CD4-positive, alpha-beta T cell treated with Interleukin-17A for 4 hours (primary cell): Measurements from ENCODE around the gene EN2.

Experiments
- DNase-seq: peaks from one replicate; pipeline ENCODE4 v3.0.0-alpha.2; 2020; ENCODE audit warnings: mixed read lengths

The EN2 gene

DNA sequence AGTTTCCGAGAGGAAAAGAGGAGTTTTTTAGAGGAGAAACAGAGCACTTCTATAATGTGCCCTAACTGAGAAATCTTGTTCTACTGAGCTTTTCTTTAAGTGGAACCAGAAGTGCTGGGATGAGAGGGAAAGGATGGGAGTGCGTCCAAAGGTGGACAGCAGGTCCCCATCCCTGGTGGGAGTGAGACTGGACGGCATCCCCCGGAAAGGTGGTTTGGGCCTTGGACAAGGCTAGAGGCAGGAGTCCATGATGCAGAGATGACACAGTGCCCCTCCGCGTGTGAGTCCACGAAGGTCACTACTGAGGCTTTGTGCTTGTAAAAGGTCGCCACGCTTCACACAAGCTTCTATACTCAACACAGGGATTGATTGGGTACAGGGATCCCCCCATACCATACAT lies 6.1 kb upstream of the EN2 start:
- no peak for DNase-seq

DNA sequence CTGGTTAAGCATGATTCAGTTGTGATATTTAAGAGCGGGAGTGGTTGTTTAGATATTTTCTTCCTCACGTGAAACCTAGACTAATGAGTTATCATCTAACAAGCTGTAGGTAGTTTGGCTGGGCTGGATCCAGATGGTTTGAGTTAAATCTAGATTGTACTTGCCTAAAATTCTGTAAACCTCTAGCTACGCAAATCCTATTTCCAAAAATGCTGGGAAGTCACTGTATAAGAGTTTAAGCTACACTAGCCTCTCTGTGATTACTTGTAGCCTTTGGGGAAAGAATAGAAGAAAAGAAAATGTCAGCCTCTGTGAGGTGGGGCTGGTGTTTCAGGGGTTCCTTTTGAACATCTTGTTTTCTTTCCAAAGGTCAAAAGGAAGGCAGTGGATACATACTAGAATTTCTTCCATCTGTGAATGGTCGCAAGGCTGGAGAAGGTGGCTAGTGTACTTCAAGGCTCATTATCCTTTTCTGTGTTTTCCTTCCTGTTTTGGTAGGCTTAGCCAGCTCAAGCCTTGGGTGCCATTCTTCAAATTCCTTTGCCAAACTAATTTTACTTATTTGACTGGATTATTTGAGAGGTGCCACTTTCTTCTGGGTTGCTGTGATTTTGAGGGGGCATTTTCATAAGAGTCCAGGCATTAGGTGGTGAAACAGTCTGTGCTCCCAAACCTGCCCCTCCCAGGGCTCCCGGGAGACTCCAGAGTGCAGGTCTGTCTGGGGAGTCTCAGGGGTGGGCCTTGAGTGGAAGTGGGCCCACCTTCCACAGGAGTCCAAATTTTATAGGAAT lies 5.2 kb upstream of the EN2 start:
- no peak for DNase-seq

DNA sequence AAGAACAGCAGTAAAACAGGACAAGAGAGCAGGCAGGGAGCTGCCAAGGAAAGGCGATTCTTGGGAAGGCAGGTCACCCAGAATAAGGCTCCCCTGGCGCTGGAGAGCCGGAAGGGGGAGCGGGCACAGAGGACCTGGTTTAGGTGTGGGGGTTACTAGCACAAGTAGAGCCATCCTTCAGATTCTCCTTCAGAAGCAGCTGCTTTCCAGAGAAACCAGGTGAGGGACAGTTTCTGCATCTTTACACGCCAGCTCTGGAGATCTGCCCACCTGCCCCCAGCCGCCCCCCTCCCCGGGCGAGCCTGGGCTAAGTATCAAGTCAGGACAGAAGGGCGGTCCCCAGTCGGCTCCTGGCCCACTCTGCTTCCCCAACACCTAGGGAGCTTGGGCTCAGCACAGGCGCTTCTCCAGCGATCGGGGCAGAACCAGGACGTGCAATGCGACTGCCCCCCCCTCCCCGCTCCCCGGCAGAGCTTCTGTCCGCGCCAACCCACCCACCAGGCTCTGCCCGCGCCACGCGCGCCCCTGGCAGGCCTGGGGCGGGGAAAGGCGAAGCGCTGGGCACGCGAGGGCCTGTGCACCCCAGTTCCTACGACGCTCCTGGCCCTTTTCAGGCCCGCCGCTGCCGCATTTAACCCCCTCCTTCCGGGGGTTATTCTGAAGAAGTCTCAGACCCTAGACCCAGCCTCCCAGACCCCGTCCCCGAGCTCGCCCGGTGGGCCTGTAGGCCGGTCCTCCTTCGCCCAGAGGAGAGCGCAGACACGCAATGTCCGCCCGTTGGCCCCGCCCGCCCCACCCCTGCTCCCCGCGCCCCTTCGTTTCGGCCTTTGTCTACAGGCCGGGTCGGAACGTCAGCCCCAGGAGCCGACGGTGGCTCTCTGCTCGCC lies 4.4 kb upstream of the EN2 start:
- no peak for DNase-seq

DNA sequence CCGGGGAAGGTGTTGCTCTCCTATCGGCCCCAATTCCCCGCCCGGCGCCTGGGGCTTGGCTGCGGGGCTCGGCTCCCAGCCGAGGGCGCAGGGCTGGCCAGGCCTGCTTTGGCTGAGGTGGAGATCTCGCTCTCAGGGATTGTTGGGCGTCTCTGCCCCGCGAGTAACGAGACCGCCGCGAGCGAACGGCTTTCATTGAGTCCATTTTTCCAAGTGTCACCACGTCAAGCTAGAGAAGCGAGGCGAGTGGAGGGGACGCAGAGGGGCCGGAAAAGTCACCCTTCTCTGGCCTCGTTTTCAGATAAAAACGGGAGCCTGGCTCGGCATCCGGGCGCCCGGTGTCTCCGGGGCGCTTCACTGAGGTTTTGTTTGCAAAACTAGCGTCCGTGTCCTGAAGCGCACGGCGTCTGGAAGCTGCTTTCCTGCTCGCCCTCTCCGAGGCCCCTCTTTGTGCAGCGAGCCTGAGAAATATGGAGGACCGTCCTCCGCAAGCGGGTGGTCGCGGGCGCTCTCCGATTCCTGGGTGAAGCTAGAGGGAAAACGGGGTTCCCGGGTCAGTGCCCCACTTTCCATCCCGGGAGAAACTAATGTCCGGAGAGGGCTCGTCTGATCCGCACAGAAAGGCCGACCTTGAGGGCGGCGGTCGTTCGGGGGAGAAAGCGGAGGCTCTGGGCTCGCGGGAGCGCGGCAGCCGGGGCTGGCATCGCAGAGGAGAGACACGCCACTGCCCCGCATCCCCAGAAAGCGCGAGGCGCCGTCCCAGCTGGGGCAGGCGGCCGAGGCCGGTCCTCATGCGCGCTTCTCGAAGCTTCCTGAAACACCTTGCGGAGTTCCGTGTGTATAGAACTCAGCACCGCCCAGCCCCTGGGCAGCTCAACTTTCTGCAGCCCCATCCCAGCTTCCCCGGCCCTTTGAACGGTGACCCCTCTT lies 3.5 kb upstream of the EN2 start:
- DNase-seq = no peak

DNA sequence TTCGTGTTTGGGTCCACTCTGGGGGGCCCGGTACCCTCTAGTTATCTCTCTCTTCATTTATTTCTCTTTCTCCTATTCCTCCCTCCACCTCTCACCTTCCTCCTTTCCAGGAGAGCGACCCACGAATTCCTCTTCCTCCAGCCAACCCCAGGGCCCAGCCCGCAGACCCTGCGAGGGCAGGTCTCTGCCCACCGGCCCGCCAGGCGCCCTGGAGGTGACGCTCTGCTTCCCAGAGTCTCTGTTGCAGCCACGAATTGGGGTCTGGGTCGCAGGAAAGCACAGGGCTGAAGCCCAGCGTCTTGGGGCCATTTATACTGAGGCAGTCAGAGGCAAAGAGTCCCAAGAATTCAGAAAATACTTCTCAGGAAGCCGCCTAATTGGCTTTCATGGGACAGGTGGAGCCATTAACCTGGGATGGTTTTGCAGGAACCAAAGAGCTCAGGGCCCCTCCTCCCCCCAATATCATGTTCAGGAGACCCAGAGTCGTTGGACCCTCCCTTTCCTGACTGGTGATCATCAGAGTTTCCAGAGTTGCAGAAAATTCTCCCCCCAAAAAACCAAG lies 2.7 kb upstream of the EN2 start:
- no peak for DNase-seq

DNA sequence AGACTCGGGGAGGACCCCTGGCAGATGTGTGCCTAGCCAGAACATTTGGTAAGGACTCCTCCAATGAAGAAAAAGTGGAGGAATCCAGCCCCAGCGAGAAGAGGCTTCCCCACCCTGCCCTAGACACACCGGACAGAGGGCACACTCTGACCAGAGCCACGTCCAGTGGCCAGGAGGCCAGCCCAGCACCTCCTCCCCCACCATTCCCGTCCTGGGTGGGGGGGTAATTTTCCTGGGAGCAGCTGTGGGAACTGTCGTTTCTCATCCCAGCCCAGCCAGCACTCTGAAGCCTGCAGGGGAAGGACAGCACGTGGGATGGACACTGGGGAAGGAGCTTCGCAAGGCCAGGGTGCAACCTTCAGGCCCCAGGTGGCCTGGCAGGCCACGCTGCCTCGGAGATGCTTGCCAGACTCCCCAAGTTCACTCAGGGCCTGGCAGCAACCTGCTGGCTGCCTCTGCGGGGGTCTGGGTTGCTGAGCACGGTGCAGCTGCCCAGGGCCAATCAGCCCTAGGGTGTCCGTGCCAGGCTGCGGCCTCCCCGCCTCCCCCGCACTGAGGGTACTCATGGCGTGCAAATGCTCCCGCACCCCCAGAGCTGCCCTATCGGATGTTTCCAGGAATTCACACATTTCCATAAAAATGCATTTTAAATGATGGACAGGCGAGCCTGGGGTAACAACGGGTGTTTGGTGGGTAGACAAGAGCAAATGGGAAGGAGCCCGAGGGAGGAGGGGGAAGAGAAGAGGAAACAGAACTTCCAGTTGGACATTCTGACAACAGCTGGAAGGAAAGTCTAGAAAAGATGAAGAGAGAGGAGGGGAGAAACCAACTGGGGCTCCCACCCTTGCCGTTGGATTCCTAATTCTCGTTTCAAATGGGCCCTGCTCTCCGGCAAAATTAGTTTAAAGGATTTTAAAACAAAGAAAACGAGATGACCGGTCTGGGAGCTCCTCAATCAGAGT lies 1.9 kb upstream of the EN2 start:
- no peak for DNase-seq

DNA sequence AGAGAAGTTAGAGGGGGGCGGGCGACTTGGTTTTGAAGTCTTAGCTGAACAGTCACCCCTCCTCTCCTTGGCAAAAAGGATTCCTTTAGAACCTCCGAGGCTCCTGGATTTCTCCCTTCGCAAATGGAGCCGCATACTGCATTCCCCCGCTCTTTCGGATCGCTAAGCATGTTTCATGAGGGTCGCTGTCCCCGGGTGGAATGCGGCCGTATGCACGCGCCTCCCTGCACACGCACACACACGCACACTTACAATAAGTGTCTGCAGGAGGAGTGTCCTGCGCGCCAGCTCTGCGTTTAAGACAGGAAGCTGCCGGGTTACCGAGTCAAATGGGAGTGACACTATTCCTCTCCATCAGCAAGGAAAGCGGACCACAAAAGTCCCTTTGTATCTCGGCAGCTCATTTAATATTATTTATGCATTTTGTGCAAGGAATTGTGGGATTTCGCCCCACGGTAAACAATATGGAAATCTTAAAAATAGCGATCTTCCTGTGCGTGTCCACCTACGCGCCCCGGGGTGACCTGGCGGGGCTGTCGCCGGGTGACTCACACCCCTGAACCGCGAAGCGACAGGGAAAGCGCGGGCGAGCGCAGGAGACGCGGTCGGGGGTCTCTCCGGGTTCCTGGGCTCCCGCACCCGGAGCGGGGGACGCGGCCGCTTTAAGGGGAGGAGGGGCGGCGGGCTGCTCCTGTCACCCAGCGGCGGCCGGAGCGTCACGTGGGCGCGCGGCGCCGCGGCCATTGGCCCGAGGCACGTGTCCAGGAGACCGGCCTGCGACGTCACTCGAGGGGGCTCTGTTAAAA lies 988 bp upstream of the EN2 start:
- no peak for DNase-seq

DNA sequence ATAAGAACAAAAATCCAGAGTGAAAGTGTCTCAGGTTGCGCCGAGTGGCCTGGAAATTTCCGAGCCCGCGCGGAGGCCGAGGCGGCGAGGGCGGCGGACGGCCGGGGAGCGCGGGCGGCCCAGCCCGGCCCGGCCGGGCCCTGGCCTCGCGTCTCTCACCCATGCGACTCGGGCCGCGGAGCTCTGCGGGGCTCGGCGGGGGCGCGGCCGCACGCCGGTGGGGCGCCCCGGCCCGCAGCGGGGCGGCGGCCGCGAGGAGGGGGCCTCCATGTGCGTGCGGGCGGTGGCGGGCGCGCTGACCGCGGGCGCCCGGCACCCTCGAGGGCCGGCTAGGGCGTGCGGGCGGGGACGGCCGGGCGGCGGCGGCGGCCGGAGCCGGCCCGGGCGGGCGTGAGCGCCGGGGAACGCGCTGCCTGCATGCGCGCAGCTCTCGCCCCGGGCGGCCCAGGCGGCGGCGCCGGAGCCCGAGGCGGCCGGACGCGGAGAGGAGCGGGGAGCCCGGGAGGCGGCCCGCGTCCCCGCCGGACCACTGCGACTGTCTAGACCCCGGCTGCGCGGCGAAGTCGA lies 302 bp upstream of the EN2 start:
- no peak for DNase-seq

DNA sequence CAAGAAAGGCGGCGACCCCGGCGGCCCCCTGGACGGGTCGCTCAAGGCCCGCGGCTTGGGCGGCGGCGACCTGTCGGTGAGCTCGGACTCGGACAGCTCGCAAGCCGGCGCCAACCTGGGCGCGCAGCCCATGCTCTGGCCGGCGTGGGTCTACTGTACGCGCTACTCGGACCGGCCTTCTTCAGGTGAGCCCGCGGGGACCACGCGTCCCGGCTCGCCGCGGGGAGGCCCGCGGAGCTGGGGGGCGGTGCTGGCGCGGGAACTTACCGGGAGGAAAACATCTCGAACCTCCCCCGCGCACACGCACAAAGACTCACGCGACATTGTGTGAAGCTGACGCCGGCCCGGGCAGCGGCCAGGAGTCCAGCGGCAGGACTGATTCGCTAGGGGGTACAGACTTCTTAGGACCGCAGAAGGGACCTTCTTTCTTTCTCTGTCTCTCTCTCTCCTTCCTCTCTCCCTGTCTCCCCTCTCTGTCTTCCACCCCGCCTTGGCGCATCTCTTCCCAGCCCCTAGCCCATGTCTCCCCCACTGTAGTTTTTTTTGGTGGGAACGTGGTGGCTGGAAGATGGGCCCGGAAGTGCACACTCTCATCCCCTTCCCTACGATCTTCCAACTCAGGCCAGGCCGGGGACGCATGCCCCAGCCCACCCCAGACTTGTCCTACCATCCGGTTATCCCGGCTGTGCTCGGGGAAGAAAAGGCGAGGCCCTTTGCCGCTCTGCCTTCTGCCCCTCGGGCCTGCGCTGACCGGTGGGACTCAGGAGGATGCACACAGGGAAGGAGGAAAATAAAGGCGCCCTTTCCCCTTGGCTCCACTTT lies 1.2 kb downstream of the EN2 start:
- DNase-seq = no peak

DNA sequence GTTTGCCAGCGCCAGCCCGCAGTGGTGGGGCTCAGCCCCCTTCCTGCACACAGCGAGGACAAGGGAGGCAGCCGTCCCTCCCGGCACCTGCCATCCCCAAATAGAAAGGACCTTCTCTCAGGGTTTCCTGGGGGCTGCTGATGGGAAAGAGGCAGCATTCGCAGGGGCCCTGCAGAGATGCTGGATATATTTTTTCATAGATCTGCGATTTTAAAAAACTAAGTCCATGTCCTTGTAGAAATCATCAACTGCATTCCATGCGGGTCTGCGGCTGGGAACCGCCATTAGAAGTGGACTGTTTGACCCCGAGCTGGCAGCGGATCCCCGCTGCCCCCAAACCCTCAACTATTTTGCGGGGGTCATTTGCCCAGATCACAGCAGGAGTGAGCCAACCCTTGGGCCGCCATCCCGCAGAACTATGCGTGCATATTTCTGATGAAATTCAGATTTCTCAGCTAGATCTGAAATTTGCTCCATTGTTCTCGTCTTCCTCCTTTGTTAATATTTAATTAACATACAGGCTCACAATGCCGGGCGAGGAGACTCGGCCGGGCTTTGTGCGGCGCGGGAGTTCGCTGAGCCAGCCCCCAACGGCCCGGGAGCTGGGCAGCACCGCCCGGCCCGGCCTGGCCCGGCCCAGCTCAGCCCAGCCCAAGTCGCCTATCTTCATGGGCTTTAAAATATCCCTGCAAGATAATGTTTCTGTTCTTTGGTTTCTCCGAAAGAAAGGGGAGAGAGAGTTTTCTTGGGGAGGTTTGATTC lies 2.0 kb downstream of the EN2 start:
- DNase-seq = no peak

DNA sequence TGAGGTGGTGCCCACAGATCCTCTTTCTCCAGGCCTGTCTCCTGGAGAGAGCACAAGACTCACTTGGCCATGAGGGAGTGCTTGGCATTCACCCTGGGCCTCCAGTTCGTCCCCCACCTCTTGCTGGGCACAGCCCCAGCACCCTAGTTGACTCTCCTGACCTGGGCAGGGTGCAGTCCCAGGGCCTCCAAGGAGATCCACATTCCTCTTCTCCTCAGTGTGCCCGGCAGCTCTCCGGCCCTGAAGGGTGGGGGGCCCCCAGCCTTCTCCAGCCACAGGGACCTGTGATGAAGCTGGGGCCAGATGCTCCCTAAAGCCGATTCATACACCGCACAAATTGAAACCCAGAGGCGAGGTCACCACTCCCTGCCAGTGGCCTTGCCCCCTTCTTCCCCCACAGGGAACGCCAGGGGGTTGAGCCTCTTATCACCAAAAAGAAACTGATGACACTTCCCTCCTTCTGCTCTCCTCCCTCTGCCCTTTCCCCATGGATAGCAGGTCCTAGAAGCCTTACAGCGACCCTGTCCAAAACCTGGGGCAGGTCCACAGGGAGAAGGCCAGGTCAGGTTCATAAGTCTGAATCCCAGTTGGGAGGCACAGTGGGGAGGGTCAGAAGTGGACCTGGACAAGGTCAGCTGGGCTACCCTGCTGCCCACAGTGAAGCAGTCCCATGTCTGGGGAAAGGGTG lies 3.1 kb downstream of the EN2 start:
- no peak for DNase-seq

DNA sequence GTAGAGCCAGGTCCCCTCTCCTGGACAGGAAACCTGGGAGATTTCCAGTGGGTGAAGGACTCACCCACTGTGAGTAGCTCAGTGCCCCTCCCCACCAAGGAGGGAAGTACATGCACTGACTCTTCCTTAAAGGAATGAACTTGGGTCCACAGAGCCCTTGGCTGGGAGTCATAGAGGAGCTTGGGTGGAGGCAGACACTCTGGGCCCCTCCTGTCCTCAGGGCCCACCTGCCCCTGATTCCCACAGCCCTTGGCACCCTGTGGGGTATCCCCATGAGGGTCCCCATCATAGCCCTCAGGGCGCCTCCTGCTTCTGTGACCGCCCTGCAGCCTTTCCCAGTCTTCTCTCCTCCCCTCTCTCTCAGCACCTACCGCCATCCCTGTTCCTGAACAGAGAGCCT lies 3.7 kb downstream of the EN2 start:
- no peak for DNase-seq

DNA sequence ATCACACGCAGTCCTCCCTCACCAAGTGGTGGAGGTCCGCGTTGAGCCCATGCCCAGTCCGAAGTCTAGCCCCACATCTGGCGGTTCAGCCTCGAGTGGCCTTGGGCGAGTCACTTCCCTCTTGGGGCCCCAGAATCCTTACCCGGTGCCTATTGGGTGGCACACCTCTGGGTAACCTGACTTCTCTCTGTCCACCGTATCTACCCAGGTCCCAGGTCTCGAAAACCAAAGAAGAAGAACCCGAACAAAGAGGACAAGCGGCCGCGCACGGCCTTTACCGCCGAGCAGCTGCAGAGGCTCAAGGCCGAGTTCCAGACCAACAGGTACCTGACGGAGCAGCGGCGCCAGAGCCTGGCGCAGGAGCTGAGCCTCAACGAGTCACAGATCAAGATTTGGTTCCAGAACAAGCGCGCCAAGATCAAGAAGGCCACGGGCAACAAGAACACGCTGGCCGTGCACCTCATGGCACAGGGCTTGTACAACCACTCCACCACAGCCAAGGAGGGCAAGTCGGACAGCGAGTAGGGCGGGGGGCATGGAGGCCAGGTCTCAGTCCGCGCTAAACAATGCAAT lies 4.3 kb downstream of the EN2 start:
- DNase-seq = no peak

DNA sequence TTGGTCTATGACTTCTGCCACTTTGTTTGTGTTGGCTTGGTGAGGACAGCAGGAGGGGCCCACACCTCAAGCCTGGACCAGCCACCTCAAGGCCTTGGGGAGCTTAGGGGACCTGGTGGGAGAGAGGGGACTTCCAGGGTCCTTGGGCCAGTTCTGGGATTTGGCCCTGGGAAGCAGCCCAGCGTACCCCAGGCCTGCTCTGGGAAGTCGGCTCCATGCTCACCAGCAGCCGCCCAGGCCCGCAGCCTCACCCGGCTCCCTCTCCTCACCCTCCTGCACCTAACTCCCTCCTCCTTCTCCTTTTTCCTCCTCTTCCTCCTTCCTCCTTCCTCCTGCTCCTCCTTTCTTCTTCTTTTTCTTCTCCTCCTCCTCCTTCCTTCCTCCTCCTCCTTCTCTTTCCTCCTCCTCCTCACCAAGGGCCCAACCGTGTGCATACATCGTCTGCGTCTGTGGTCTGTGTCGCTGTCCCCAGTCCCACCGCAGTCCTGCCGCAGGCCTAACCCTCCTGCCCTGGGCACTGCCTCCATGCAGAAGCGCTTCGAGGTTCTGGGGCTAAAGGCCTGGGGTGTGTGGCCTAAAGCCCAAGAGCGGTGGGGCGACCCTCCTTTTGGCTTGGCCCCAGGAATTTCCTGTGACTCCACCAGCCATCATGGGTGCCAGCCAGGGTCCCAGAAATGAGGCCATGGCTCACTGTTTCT lies 5.3 kb downstream of the EN2 start:
- no peak for DNase-seq

DNA sequence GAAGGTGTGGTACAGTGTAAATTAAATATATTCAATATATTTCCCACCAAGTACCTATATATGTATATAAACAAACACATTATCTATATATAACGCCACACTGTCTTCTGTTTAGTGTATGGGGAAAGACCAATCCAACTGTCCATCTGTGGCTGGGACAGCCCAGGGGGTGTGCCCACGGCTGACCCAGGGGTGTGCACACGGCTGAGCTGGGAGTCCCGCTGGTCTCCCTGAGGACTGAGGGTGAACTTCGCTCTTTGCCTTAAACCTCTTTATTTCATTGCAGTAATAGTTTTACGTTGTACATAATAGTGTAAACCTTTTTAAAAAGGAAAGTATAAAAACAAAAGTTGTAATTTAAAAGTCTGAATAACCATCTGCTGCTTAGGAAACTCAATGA lies 6.3 kb downstream of the EN2 start:
- no peak for DNase-seq

DNA sequence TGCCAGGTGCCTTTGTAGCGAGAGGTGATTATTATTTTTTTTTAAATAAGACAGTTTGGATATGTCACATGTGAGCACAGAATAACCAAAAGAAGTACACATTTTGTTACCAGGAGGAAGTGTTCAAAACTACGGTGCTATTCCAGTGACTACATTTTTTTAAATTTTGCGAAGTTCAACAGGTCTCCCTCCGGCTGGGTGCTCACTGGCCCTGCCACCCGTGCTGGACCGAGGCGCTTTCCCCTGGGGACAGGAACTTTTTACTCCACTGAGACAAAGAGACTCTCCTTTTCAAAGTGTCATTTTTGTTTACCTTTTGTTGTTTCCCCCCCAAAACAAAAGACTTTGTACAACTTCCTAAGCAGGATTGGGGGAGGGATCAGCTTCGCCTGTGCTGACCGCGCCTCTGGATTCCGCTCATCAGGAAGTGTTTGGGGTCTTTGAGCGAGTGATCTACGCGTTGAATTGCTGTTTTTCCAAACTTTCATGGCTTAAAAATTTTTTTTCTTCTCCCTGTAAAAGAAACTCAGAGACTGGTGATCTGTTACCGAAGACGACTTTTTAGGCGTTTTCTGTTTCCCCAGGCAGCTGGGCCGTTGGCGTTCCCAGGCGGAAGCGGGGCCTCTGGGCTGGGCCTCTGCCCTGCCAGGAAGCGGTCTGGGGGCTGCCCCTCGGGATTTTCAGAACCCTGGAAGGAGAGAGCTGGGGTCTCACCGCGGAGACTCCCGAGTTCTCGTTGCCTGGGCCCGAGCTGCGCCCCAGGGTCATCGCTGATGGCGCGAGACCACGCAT lies 7.2 kb downstream of the EN2 start:
- no peak for DNase-seq
